Sigmoid colon (tissue), 4 donors: ENCODE results near the gene UBE3C.

Experiments
- EP300 ChIP-seq, 4 donors: sonication (generic); formaldehyde crosslinking; IDR thresholded peaks; one replicate each; pipeline ENCODE4 v1.6.1; 2017; ENCODE audit warnings: antibody characterized with exemption in 4 of 4
- TF ChIP-seq, protein P1 (sequence below), 4 experiments: fragments of 450-650 bp in 3 of 4; fragments of 200-600 bp in 1 of 4; IDR thresholded peaks; one replicate each; pipeline ENCODE4 v1.5.1; 2016 to 2019; ENCODE audit warnings: antibody characterized with exemption in 4 of 4, mild to moderate bottlenecking in 3 of 4, moderate library complexity in 2 of 4

GRCh38 chr7:157241631-157242030, 102.9 kb downstream of the UBE3C start:
- TF ChIP-seq, protein P1, sequence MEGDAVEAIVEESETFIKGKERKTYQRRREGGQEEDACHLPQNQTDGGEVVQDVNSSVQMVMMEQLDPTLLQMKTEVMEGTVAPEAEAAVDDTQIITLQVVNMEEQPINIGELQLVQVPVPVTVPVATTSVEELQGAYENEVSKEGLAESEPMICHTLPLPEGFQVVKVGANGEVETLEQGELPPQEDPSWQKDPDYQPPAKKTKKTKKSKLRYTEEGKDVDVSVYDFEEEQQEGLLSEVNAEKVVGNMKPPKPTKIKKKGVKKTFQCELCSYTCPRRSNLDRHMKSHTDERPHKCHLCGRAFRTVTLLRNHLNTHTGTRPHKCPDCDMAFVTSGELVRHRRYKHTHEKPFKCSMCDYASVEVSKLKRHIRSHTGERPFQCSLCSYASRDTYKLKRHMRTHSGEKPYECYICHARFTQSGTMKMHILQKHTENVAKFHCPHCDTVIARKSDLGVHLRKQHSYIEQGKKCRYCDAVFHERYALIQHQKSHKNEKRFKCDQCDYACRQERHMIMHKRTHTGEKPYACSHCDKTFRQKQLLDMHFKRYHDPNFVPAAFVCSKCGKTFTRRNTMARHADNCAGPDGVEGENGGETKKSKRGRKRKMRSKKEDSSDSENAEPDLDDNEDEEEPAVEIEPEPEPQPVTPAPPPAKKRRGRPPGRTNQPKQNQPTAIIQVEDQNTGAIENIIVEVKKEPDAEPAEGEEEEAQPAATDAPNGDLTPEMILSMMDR (IDR thresholded peaks at IDR 0.05): no peak
- TF ChIP-seq EP300 (IDR thresholded peaks at IDR 0.05): no peak
